ENCODE results near the gene OR4K14.

DNA sequence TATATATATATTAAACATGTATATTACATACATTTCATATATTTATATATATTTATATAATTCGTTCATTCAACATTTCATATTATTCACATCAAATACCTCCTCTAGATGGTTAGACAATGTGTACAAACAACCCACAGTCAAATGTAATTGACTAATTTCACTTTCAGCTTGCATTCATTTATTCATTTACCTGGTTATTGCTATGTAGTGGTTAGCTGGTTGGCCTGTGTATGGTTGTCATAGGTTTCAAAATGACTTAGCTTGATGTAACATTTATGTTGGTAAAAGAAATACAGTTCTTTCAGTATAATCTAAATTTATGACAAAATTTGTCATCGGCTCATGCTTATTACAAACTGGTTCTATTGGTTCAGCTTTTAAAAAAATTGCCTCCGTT is 16.3 kb upstream of the OR4K14 start:
- no peak for TF ChIP-seq EZH2 (IDR thresholded peaks at IDR 0.05; ENCODE audit: insufficient read depth, low read length)
- TF ChIP-seq, protein P1, sequence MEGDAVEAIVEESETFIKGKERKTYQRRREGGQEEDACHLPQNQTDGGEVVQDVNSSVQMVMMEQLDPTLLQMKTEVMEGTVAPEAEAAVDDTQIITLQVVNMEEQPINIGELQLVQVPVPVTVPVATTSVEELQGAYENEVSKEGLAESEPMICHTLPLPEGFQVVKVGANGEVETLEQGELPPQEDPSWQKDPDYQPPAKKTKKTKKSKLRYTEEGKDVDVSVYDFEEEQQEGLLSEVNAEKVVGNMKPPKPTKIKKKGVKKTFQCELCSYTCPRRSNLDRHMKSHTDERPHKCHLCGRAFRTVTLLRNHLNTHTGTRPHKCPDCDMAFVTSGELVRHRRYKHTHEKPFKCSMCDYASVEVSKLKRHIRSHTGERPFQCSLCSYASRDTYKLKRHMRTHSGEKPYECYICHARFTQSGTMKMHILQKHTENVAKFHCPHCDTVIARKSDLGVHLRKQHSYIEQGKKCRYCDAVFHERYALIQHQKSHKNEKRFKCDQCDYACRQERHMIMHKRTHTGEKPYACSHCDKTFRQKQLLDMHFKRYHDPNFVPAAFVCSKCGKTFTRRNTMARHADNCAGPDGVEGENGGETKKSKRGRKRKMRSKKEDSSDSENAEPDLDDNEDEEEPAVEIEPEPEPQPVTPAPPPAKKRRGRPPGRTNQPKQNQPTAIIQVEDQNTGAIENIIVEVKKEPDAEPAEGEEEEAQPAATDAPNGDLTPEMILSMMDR (IDR thresholded peaks at IDR 0.05; ENCODE audit: insufficient read depth, low read depth, low read length): no peak
